Measurements from ENCODE around the gene ERBIN. TPM values are rescaled to one million over a fixed set of nuclear protein-coding genes. Genes with fewer than 3 reads are reported as not detected.

The ERBIN gene
- total and polyA plus RNA-seq, 2 experiments from 2014 or later: 15.6 to 26.4 TPM

- Histone ChIP-seq H2AFZ (no peak overlapping the region), H4K20me1 (replicated peaks; ENCODE audit: insufficient read depth) (peaks cover 7% of the 10 kb centered on the region; the same call in 1 of the 2 replicates), H3F3A (replicated peaks; ENCODE audit: low read depth) (no peaks in the 10 kb centered on the region), H3K9me2 (ENCODE audit: insufficient read depth) (no peaks in the 10 kb centered on the region), H3K27me3 (ENCODE audit: insufficient read depth) (no peaks in the 10 kb centered on the region), H3K4me1 (ENCODE audit: insufficient read depth) (no peaks in the 10 kb centered on the region), H3K79me2 (replicated peaks; ENCODE audit: insufficient read depth) (peaks cover 9% of the 10 kb centered on the region), H3K4me2 (no peak overlapping the region), H3K4me3 (no peak overlapping the region), H3K27ac (ENCODE audit: low read depth) (no peak overlapping the region), H3K36me3 (ENCODE audit: insufficient read depth) (no peaks in the 10 kb centered on the region)
- no peak overlapping the region for H3K4me3 Mint-ChIP-seq
- H3K27ac Mint-ChIP-seq: no peak overlapping the region
- peaks cover 4% of the 10 kb centered on the region for H3K27me3 Mint-ChIP-seq (ENCODE audit: insufficient read depth, low read depth, poor library complexity)
- TF ChIP-seq REST (IDR thresholded peaks at IDR 0.05; ENCODE audit: unreplicated experiment): no peak
- TF ChIP-seq STAT1 (IDR thresholded peaks at IDR 0.05; ENCODE audit: unreplicated experiment): no peak
- no peak for TF ChIP-seq JUNB (IDR thresholded peaks at IDR 0.05; ENCODE audit: unreplicated experiment)
- no peak for TF ChIP-seq ZNF331 (CRISPR knock-in tag; IDR thresholded peaks at IDR 0.05; ENCODE audit: low read depth)
- TF ChIP-seq POLR2AphosphoS5 (IDR thresholded peaks at IDR 0.05; ENCODE audit: low read depth): no peak
- TF ChIP-seq ETS1 (IDR thresholded peaks at IDR 0.05): no peak
- no peak for TF ChIP-seq EZH2phosphoT487 (IDR thresholded peaks at IDR 0.05; ENCODE audit: unreplicated experiment)
- TF ChIP-seq CTCF (conservative IDR thresholded peaks at IDR 0.05; ENCODE audit: low read depth in 2 of 2): no peak
- no peak for TF ChIP-seq NANOG (IDR thresholded peaks at IDR 0.05; ENCODE audit: borderline replicate concordance)
- TF ChIP-seq ZNF114 (CRISPR knock-in tag; IDR thresholded peaks at IDR 0.05): no peak
- no peaks in the 10 kb centered on the region; the same call in 2 of the 3 replicates for H3K36me3 Mint-ChIP-seq (ENCODE audit: low read depth)
- no peaks in the 10 kb centered on the region for H3K9me3 Mint-ChIP-seq
- DNase-seq (ENCODE audit: low spot score) (no peak), ATAC-seq (no peak)
- no peaks in the 10 kb centered on the region; the same call in 2 of the 3 replicates for H3K4me1 Mint-ChIP-seq
Measured at GRCh38 chr5:66015196-66015960, 89.0 kb downstream of the ERBIN start.
